ENCODE measurements around the gene SCAP. TPM values are rescaled to one million over a fixed set of nuclear protein-coding genes. Genes with fewer than 3 reads are reported as not detected.
A peak's percentile ranks its signal among the peaks of the same experiment; 100 is the strongest.

The SCAP gene
- total and polyA plus RNA-seq, 2 of the 4 experiments (the other 2 are of a cell fraction) = 25.3 to 34.6 TPM

DNA sequence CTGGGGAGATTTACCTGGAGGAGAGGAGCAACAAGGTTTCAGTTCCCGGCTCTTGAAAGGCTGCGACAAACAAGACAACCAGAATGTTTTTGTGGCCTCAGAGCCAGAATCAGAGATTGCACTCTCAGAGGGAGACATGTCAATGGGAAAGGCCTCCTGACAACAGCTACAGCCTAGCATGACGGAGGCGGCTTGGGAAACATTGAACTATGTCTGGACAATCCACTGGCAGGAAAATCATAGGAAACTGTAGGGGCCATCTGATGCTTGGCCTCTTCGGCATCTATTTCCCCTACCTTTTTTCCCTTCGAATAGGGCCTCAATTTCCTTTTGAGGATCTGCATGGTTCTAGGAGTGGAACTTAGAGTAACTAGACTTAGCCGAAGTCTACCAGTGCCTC lies 108.1 kb downstream of the SCAP start:
- no peak overlapping the region for H3K4ac ChIP-seq (ENCODE audit: low read depth, low read length)
- intact Hi-C loops (cut with micrococcal nuclease) = no loop called here
- H2AK5ac ChIP-seq (ENCODE audit: low read depth, low read length) = no peak overlapping the region
- H4K20me1 ChIP-seq (ENCODE audit: insufficient read depth, low read length) = no peaks in the 10 kb centered on the region
- H3K4me1 ChIP-seq (ENCODE audit: control insufficient read depth, insufficient read depth, low read length) = no peaks in the 10 kb centered on the region
- CTCF ChIA-PET = interaction anchor here (0.7 kb wide), 1 partner anchor 433 kb away, joined by 4 read pairs; no protein-coding TSS in a partner anchor
- no peak overlapping the region for H3K9ac ChIP-seq (ENCODE audit: low read depth, low read length)
- no peak overlapping the region for H2BK15ac ChIP-seq (ENCODE audit: low read depth, low read length)
- in situ Hi-C loops (cut with MboI; ENCODE audit: low sequenced_read_pairs) = loop anchor here (25.0 kb wide), 1 partner anchor 655 kb away; the partner anchor contains the start of genes PRSS50 and TMIE
- 94% methylated on average over 4 of the region's 7 CpGs; no CpG with 5 or more reads in 1 of the 2 experiments for WGBS, 2 experiments (ENCODE audit: extremely low coverage in 2 of 2, insufficient read length in 1 of 2)
- H3K4me3 ChIP-seq (ENCODE audit: insufficient read depth, low read depth, low read length) = no peak overlapping the region
- H4K5ac ChIP-seq (ENCODE audit: low read depth, low read length) = no peak overlapping the region
- no peak overlapping the region for H3K18ac ChIP-seq (ENCODE audit: low read depth, low read length)
- no peak for ATAC-seq (ENCODE audit: low read depth)
- no peak overlapping the region for H3K4me2 ChIP-seq (ENCODE audit: low read depth, low read length)
- no TSS peak for BruUV-seq (replicated peaks)
- TF ChIP-seq CEBPB (IDR thresholded peaks at IDR 0.05; ENCODE audit: low read depth, low read length) = no peak
- no peak for DNase-seq
- dilution Hi-C loops (cut with HindIII; ENCODE audit: low sequenced_read_pairs, unreplicated experiment) = no loop called here
- H3K56ac ChIP-seq (ENCODE audit: extremely low read depth, insufficient read depth, low read length) = 0 out of 2 replicates have a peak overlapping the region, but pooled peaks have one; percentile 5
- H3K79me1 ChIP-seq (ENCODE audit: low read depth in 1 of 2, low read length in 2 of 2) = no peaks in the 10 kb centered on the region
- no peak overlapping the region for H2BK120ac ChIP-seq (ENCODE audit: low read depth, low read length)
- H3K23ac ChIP-seq (ENCODE audit: low read depth, low read length) = no peak overlapping the region
- H4K8ac ChIP-seq (ENCODE audit: low read depth in 2 of 2, low read length in 2 of 2) = no peak overlapping the region
- no peaks in the 10 kb centered on the region for H3K9me3 ChIP-seq (ENCODE audit: control insufficient read depth, insufficient read depth, low read length)
- no peaks in the 10 kb centered on the region for H3K36me3 ChIP-seq (ENCODE audit: control insufficient read depth, insufficient read depth, low read length)
- no peak overlapping the region for H3K27ac ChIP-seq (ENCODE audit: insufficient read depth, low read length)
- no peaks in the 10 kb centered on the region; the same call in none of the 2 replicates for H3K27me3 ChIP-seq (ENCODE audit: control insufficient read depth, insufficient read depth, low read length)
- no peak overlapping the region for H3K14ac ChIP-seq (replicated peaks; ENCODE audit: low read depth, low read length)
- H2AFZ ChIP-seq (replicated peaks; ENCODE audit: low read length, poor library complexity) = no peak overlapping the region
- no peak overlapping the region for H4K91ac ChIP-seq (ENCODE audit: insufficient read depth, low read depth, low read length)
- no peak overlapping the region for H2AK9ac ChIP-seq (replicated peaks; ENCODE audit: low read depth, low read length, poor library complexity)
- H2BK20ac ChIP-seq (ENCODE audit: low read depth, low read length) = no peak overlapping the region
- POLR2A ChIA-PET (ENCODE audit: unreplicated experiment) = no interaction called here
- no peak overlapping the region for H2BK5ac ChIP-seq (ENCODE audit: low read depth, low read length, poor library complexity, severe bottlenecking)
- no peaks in the 10 kb centered on the region for H3K9me1 ChIP-seq (ENCODE audit: insufficient read depth, low read length)

All from IMR-90 (cell line).